ENCODE measurements around the gene DENND2A. TPM values are rescaled to one million over a fixed set of nuclear protein-coding genes. Genes with fewer than 3 reads are reported as not detected.

DENND2A gene
- total RNA-seq, 1 experiment from 2014 or later: 7.3 TPM

DNA sequence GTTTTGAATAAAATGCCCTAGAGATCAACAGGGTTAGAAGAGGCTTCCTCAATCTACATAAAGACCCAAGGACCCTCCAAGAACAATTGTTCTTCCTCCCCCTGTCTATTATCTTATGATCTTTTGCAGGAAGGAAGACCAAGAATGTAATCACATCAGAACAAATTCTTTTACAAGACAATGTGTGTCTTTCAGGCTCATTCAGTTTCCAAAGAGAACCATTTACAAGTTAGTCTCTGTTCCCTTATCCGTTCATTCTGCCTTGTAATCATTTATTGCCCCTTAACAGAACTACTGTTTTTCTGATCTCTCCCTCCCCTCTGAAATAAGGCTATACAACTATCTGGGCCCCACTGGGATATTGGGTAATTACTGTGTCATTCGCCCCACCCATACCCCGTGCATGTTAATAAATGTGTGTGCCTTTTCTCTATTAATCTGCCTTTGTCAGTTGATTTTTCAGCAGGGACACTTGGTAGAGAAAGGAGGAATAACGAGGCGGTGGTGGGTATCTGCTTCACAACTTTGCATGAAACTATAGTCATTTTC, 155.6 kb downstream of the DENND2A start:
- TF ChIP-seq, protein P1, sequence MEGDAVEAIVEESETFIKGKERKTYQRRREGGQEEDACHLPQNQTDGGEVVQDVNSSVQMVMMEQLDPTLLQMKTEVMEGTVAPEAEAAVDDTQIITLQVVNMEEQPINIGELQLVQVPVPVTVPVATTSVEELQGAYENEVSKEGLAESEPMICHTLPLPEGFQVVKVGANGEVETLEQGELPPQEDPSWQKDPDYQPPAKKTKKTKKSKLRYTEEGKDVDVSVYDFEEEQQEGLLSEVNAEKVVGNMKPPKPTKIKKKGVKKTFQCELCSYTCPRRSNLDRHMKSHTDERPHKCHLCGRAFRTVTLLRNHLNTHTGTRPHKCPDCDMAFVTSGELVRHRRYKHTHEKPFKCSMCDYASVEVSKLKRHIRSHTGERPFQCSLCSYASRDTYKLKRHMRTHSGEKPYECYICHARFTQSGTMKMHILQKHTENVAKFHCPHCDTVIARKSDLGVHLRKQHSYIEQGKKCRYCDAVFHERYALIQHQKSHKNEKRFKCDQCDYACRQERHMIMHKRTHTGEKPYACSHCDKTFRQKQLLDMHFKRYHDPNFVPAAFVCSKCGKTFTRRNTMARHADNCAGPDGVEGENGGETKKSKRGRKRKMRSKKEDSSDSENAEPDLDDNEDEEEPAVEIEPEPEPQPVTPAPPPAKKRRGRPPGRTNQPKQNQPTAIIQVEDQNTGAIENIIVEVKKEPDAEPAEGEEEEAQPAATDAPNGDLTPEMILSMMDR (conservative IDR thresholded peaks at IDR 0.05): no peak
- Histone ChIP-seq H4K20me1 (ENCODE audit: control insufficient read depth, insufficient read depth, insufficient read length) (no peaks in the 10 kb centered on the region), H3K4ac (ENCODE audit: low read depth, low read length) (no peak overlapping the region), H3K79me2 (ENCODE audit: insufficient read depth, low read length) (no peaks in the 10 kb centered on the region), H2AK5ac (ENCODE audit: insufficient read length, low read length) (no peak overlapping the region), H3K23ac (ENCODE audit: insufficient read length, low read depth, low read length) (no peak overlapping the region), H3K23me2 (ENCODE audit: insufficient read length, low read depth, low read length, poor library complexity, severe bottlenecking) (no peaks in the 10 kb centered on the region), H2BK20ac (ENCODE audit: low read depth, low read length, poor library complexity, severe bottlenecking) (no peak overlapping the region), H3K9me3 (ENCODE audit: control insufficient read depth, low read depth, low read length) (no peaks in the 10 kb centered on the region), H4K5ac (ENCODE audit: insufficient read length, low read depth, low read length) (no peak overlapping the region), H3K27me3 (ENCODE audit: insufficient read depth, low read length) (no peaks in the 10 kb centered on the region), H3K79me1 (ENCODE audit: insufficient read depth, low read depth, low read length, poor library complexity, severe bottlenecking) (no peaks in the 10 kb centered on the region), H2BK5ac (ENCODE audit: insufficient read length, low read length) (no peak overlapping the region), H3K4me1 (ENCODE audit: insufficient read depth, low read length) (peaks cover 13% of the 10 kb centered on the region), H2BK120ac (ENCODE audit: low read depth, low read length, poor library complexity, severe bottlenecking) (no peak overlapping the region), H3T11ph (ENCODE audit: low read length) (no peak overlapping the region), H2BK12ac (ENCODE audit: insufficient read length, low read depth, low read length) (no peak overlapping the region), H3K4me2 (ENCODE audit: insufficient read depth, insufficient read length, low read length) (peak overlapping the region; percentile 5), H2AFZ (ENCODE audit: low read length) (no peak overlapping the region), H3K18ac (ENCODE audit: insufficient read length, low read depth, low read length) (no peak overlapping the region), H3K27ac (ENCODE audit: insufficient read length, low read depth, low read length) (peak overlapping the region; percentile 38), H3K9ac (ENCODE audit: extremely low read depth, insufficient read length, low read length) (no peak overlapping the region), H4K91ac (ENCODE audit: insufficient read length, low read depth, low read length) (no peak overlapping the region), H3K14ac (ENCODE audit: insufficient read depth, low read length) (no peak overlapping the region), H3K56ac (ENCODE audit: insufficient read length, low read depth, low read length) (no peak overlapping the region), H4K8ac (replicated peaks; ENCODE audit: insufficient read length, low read depth, low read length) (no peak overlapping the region), H2BK15ac (ENCODE audit: low read depth, low read length) (no peak overlapping the region)
- DNase-seq: no peak
- peak overlapping the region; percentile 1 to 41; a peak in 3 of 5 replicates for H3K4me3 Mint-ChIP-seq
- no peaks in the 10 kb centered on the region for H3K27me3 Mint-ChIP-seq (ENCODE audit: low read depth)
- no CpG with 5 or more reads among the region's 5 CpGs for WGBS (ENCODE audit: extremely low coverage, insufficient read length, low lambda C conversion rate)
- no peaks in the 10 kb centered on the region for H3K9me3 Mint-ChIP-seq
- peak overlapping the region; percentile 42 to 96 (median 90); a peak in 6 of 7 replicates for H3K27ac Mint-ChIP-seq
- no peaks in the 10 kb centered on the region; a peak in 1 of 7 replicates for H3K36me3 Mint-ChIP-seq (ENCODE audit: insufficient read depth in 1 of 3, low read depth in 3 of 3)
- peaks cover 36 to 42% of the 10 kb centered on the region in 2 experiments for H3K4me1 Mint-ChIP-seq
